ENCODE measurements around the gene IER5L.
"Not testable (repeated sequence)": the region's sequence is repeated elsewhere in the genome, so short reads cannot be mapped to it uniquely, and the experiment has no call there.

The IER5L gene

GRCh38 chr9:129178568-129179382 is 714 bp upstream of the IER5L start:
- no peak for DNase-seq

- no peak for DNase-seq
Measured at GRCh38 chr9:129177443-129177790, 644 bp downstream of the IER5L start.

- peak in 1 of 2 experiments; percentile 46 for DNase-seq
Measured at GRCh38 chr9:129176701-129177442, 1.2 kb downstream of the IER5L start.

- peak; percentile 52 to 54 for DNase-seq
Measured at GRCh38 chr9:129175825-129176633, 2.0 kb downstream of the IER5L start.

GRCh38 chr9:129175515-129175824 is 2.6 kb downstream of the IER5L start:
- DNase-seq, result no peak

- DNase-seq, result peak; percentile 51 to 72
Measured at GRCh38 chr9:129174724-129175514, 3.1 kb downstream of the IER5L start.

- DNase-seq, result peak; percentile 78 to 91
Measured at GRCh38 chr9:129174102-129174723, 3.8 kb downstream of the IER5L start.

GRCh38 chr9:129173296-129174101 is 4.6 kb downstream of the IER5L start:
- no peak for DNase-seq

- DNase-seq, result no peak
Measured at GRCh38 chr9:129172816-129173215, 5.2 kb downstream of the IER5L start.

- DNase-seq, result no peak
Measured at GRCh38 chr9:129171993-129172751, 5.9 kb downstream of the IER5L start.

GRCh38 chr9:129170229-129170628 is 7.8 kb downstream of the IER5L start:
- DNase-seq, result no peak

GRCh38 chr9:129166623-129167557 is 11.2 kb downstream of the IER5L start:
- DNase-seq, result no peak

- DNase-seq, result no peak
Measured at GRCh38 chr9:129165198-129165597, 12.9 kb downstream of the IER5L start.

GRCh38 chr9:129164246-129164930 is 13.7 kb downstream of the IER5L start:
- DNase-seq, result no peak

GRCh38 chr9:129163753-129164152 is 14.3 kb downstream of the IER5L start:
- DNase-seq, result no peak

- DNase-seq, result not testable (repeated sequence)
Measured at GRCh38 chr9:129163198-129163670, 14.8 kb downstream of the IER5L start.

- DNase-seq, result no peak
Measured at GRCh38 chr9:129162497-129163197, 15.4 kb downstream of the IER5L start.

- DNase-seq, result no peak
Measured at GRCh38 chr9:129161534-129161837, 16.6 kb downstream of the IER5L start.
